GM20431 (cell line): Measurements from ENCODE around the gene ABCA4.
"Not testable (repeated sequence)": the region's sequence is repeated elsewhere in the genome, so short reads cannot be mapped to it uniquely, and the experiment has no call there.

Source experiments
- in situ Hi-C: fragments of 300-500 bp; cut with MseI, MboI; formaldehyde crosslinking; loops from one replicate; pipeline ENCODE4 v1.15.0; 2020; ENCODE audit warnings: low sequenced_read_pairs; ENCODE audit not compliant: unreplicated experiment

The ABCA4 gene

DNA sequence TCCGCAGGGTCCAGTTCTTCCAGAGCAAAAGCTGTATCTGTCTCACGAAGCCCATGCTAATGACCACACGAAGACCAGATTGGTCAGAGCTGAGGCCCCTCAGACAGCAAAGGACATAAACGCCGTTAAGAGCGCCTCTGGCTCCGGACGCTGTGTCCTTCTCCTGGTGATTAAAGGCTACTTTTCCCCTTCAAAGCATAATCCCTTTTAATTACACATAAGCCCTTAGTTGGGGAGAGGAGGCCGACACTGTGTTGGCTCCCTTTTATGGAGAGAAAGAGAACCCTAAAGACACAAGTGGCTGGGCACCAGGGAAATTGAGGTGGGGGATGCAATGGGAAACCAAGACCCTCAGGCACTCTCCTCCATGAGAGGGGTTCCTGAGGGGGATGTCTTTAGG, at the start of gene ABCA4:
Gene ABCA4 (minus strand): TSS at position 158 of the 400 bp plus-strand sequence. CDS start 103 bp downstream, at position 55.
- in situ Hi-C loops = no loop called here

DNA sequence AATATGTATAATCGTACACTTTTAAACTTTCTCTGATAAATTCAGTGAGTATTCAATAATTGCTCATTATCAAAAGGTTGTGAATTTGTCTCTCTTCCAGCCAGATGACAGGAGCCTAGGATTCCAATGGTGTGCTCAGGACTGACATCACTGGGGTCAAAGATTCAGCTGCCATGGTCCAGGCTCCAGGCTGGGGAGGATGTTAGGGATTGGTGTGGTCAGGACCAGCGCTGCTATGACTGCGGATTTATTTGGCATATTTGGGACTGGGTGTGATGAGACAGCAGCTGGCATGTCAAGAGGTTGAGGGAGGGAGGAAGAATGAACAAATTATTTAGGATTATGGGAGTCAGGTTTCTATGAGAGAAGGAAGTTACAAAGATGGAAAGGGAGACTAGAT, 48.2 kb upstream of the ABCA4 start:
- in situ Hi-C loops = no loop called here

DNA sequence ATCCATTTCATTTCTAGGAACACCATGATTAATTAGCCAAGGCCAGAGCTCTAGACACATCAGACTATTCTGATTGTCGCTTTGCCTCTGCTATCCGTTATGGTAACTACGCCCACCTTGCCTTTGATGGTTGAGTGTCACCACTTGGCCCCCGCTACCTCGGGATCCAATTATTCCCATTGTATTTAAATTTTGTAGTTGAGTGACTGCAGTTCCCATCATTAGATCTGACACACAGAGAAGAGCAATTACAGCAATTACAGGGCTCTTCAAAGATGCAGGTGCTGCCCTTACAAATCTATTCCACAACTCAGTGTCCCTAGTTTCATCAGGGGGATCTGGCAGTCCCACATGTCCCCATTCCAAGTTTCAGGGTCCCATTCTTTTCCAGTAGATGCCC, 44.9 kb upstream of the ABCA4 start:
- in situ Hi-C loops = no loop called here

DNA sequence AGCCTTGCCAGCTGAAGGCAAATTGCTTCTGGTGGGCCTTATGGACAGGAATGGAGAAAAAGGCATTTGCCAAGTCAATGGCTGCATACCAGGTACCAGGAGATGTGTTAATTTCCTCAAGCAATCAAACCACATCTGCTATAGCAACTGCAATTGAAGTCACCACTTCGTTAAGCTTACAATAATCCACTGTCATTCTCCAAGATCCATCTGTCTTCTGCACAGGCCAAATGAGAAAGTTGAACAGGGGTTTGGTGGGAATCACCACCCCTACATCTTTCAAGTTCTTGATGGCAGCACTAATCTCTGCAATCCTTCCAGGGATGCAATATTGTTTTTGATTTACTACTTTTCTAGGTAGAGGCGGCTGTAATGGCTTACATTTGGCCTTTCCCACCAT, 43.9 kb upstream of the ABCA4 start:
- in situ Hi-C loops = not testable (repeated sequence)

DNA sequence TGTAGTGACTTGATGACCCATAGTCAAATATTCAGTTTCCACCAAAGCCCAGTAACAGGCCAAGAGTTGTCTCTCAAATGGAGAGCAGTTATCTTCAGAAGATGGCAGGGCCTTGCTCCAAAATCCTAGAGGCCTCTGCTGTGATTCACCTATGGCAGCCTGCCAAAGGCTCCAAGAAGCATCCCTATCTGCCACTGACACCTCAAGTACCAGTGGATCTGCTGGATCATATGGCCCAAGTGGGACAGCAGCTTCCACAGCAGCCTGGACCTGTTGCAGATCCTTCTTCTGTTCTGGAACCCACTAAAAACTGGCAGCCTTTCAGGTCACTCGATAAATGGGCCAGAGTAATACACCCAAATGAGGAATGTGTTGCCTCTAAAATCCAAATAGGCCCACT, 43.2 kb upstream of the ABCA4 start:
- in situ Hi-C loops = not testable (repeated sequence)

DNA sequence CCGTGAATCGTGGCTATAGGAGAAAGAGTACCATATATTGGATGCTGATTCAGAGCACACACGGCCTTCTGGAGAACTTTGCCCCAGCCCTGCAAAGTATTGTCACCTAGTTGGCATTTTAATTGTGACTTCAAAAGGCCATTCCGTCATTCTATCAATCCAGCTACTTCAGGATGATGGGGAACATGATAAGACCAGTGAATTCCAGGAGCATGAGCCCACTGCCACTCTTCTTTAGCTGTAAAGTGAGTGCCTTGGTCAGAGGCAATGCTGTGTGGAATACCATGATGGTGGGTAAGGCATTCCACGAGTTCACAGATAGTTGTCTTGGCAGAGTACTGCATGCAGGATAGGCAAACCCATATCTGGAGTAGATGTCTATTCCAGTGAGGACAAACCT, 42.3 kb upstream of the ABCA4 start:
- in situ Hi-C loops = not testable (repeated sequence)

DNA sequence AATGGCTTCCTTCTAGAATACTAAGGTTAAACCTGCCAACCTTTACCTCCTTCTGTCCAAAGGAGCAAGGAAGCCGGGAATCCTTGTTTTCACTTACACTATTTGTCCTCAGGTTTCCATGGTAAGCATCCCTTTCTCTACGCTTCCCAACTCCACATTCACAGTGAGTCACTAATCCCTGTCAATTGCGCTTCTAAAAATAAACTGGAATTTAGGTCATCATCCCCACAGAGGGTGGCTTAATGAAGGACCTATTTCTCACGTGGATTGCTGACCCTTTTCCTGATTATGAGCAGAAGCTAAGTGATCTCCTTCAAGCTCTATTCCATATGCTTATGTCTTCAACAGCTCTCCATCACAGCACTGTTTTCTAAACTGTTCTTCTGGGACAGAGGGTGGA, 39.9 kb upstream of the ABCA4 start:
- in situ Hi-C loops = no loop called here

DNA sequence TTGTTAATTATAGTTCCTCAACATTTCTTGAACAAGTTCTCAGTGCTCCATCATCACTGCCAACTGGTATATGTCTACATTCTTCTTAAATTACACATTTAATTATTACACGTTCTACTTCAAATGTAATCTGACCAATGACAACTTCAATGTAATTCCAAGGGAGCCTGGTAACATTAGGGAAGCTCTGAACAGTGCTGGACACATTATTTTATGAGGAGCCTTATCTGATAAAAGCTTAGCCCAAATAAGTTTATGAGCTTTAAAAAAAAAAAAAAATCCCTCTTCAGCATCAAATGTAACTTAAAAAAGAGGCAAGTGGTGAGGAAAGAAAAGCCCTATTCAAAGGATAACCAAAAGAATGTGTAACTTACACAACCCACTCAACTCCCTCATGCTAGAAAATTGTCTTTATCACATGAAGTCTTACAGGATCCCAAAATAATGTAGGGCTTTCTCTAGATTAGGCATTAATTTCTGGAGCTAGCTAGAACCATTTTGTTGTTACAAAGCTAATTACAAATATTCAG, 35.2 kb upstream of the ABCA4 start:
- in situ Hi-C loops = no loop called here

DNA sequence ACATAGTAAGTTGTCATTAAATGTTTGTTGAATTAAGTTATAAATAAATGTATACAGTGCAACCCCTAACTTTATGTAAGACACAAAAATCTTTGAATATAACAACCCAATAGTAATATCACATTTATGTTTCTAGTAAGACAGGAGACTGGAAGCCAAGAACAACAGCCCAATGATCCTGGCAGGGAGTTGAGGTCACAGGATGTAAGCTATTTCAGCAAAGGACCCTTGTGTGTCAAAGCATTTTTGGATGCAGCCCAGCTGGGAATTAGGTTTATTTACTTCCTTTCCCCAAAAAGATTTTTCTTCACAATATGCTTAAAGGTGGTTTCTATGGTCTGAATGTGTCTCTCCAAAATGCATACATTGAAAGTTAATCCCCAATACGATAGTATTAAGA, 34.0 kb upstream of the ABCA4 start:
- in situ Hi-C loops = no loop called here

DNA sequence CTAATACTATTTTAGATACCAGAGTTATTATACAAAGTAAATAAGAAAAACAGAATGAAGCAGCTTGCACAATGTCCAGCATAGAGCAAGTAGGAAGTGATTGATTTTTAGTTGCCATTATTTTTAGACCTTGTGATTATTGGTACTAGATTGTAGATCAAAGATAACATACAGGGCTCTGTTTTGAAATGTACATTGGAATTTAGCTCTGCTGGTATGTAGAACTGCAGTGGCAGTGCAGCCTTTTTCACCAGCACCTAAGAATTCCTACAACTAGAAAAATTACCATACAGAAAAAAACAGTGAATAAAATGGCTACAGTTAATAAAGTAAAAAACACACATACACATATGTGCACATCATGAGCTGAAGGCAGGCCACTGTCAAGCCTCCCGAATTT, 32.2 kb upstream of the ABCA4 start:
- in situ Hi-C loops = no loop called here

DNA sequence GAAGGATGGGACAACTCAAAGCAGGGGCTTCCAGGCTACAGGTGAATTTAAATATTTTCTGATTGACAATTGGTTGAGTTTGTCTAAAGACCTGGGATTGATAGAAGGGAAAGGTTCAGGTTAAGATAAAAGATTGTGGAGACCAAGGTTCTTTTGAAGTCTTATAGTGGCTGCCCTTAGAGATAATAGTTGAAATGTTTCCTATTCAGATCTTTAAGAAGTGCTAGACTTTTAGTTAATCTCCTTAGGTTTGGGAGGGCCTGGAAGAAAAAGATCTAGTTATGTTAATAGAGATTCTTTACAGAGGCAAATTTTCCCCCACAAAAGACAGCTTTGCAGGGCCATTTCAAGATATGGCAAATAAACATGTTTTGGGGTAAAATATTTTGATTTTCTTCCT, 28.2 kb upstream of the ABCA4 start:
- in situ Hi-C loops = not testable (repeated sequence)

DNA sequence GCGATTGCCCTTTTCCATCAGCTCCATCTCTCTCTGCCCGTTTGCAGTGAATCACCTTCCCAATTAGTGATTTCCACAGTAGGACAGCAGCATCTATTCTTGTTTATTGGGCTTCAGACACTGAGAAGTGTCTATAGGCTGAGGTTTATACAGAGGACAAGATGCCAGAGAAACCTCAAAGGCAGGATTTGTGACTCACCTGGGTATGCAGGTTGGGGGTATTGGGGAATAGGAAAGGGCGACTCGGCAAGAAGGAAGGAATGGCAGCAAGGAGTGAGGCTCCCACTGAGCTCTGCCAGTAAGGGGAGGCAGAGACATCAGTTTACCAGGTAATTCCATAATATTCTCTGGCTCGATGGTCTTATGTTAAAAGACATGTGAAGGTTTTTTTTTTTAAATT, 25.3 kb upstream of the ABCA4 start:
- in situ Hi-C loops = no loop called here

DNA sequence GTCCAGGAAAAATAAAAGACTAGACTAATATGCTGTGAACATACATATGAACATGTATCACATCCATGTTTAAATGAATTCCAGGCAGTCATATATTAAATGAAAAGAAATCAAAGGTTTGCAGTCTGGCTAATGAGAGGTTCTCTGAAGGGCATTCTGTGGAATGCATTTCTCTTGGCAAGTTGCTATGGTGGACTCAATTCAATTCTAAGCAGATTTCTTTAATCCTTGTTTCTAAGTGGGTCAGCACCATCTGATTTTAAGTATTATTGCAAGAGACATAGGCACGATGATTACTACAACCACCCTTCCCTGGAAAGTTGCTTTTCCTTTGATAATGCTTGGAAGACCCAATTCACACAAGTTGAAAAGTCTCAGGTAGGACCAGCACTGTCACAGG, 23.9 kb upstream of the ABCA4 start:
- in situ Hi-C loops = no loop called here

DNA sequence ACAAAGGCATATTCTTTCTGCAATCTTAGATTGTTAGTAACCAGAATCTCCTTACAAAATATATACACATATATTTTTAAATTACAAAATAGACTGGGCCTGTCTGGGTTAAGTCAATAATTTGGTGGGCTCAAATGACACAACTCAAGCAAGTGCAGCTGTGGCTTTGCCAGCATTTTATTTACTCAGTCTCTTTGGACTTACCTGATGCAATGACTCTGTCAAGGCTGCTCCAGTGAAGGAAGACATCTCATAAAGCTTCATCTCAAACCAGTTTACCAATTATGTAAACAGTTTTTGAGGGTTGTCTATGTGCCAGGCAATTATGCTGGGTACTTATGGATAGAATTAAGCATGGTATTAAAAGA, 22.8 kb upstream of the ABCA4 start:
- in situ Hi-C loops = no loop called here

DNA sequence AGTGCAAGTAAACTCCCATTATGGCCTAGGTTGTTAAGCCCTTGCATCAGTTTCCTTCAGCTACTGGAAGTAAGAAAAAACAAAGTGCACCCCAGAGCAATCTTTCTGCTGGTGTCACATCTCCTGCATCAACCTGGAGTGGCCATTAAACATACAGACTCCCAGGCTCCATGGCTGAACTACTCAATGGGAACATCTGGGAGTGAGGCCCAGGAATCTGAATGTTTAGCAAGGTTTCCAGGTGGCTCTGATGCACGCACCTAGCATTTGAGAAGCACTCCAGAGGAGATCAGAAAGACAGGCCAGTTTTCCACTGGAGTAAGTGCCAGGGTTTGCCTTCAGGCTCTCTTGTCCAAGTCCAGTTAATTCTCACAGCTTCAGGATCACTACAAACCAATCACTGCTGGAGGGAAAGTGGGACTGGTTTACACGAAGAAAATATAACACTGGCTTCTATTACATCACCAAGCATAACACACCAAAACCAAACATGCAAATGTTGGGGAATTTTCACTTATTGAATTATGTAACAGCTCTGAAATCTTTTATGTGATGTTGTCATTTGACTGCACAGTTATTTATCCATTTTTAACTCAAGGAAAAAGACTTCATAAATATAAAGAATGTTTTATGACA, 22.3 kb upstream of the ABCA4 start:
- in situ Hi-C loops = no loop called here

DNA sequence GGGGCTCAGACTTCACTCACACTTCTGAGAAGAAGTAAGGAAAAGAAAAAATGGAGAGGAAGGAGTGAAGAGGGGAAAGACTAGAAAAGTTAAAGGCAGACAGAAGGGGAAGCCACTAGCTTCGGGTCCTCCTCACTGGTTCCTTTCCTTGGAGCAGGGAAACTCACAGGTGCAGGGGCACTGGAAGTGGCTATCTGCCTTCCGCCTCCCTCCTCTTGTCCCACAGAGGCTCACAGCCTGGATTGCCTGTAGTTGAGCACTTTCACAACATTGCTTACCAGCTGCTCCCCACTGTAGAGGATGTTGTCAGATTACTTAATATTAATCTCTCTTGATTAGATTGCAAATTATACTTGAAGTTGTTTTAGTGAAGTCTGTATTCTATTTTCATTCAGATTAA, 21.6 kb upstream of the ABCA4 start:
- in situ Hi-C loops = no loop called here

DNA sequence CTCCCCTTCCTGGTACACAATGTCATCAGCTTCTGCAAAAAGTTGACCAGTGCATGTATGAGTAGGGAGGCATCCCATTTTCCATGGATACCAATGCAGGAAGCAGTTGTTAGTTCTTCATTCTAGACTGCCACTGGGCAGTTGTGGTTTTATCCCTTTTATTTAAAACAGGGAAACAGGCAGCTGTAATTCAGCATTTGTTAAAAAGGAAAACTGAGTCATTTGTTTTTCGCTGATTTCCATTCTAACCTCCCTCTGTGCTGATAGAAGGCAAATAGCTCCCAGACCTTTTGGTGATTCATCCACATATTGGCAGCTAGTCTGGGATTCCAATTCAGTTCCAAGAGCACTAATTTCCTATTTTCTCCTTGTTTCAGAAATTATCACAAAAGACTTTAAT, 21.1 kb upstream of the ABCA4 start:
- in situ Hi-C loops = no loop called here

DNA sequence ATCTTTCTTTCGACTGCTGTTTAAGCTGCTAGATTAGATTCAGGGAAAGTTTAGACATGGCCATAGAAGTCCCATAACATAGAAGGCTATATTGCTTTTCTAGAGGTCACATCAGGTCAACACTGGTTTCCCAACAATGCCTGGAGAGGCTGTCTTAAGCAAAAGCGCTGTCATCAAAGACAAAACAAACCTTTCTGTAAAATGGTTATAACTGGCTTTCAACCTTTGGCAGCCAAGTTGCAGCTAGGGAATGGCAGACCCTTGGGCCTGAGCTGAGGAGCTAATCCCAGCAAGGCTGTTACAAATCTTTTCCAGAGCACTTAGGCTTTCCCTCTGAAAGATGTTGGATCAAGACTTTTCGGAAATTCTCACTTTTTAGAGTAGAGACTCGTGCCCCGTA, 11.2 kb upstream of the ABCA4 start:
- in situ Hi-C loops = no loop called here

DNA sequence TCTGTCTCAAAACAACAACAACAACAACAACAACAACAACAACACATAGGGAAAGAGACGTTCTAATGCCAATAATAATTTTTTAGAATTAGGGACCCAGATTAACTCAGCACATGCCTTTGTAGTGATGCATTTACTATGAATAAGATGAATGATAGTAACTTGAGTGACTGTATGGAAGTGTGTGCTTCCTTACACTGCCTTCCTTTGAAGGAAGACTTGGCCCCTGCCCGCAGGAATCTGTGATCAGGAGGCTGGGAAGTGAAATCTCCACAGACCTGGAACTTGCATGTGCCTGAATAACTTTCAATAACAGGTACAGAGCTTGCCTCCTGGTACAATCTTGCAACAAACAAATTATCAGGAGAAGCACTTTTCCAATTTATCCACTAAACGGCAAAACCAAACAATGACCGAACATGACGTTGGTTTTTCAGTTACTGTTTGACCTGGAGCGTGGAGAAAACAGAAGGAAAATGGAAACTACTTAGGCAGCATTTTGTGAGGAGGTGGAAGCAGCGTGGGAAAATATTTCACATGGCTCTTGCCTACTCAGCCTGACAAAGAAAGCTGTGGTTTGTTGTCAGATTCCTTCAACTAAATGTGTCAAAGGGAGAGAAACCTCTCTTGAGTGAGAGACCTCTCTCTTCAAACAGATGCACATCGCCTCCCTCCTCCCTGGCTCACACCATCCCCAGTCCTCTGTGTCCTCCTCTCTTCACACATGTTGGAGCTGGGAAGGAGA, 10.1 kb upstream of the ABCA4 start:
- in situ Hi-C loops = no loop called here

DNA sequence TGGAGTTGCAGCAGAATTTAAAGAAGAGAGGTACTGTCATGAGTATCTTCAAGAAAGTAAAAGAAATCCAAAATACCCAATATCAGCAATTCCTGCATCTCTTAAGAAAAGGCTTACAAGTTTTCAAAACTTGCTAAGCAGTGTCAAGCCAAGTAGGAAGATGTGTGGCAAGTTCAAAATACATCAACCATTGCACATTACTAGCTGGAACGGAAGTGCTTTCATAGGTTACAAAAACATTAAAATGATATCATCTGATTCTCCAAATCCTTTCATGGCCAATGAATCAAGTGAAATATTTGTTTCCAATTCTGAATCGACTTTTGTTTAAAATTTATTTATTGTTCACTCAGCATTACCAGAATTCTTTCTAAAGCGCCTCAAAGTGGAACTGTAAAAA, 5.7 kb upstream of the ABCA4 start:
- in situ Hi-C loops = no loop called here

DNA sequence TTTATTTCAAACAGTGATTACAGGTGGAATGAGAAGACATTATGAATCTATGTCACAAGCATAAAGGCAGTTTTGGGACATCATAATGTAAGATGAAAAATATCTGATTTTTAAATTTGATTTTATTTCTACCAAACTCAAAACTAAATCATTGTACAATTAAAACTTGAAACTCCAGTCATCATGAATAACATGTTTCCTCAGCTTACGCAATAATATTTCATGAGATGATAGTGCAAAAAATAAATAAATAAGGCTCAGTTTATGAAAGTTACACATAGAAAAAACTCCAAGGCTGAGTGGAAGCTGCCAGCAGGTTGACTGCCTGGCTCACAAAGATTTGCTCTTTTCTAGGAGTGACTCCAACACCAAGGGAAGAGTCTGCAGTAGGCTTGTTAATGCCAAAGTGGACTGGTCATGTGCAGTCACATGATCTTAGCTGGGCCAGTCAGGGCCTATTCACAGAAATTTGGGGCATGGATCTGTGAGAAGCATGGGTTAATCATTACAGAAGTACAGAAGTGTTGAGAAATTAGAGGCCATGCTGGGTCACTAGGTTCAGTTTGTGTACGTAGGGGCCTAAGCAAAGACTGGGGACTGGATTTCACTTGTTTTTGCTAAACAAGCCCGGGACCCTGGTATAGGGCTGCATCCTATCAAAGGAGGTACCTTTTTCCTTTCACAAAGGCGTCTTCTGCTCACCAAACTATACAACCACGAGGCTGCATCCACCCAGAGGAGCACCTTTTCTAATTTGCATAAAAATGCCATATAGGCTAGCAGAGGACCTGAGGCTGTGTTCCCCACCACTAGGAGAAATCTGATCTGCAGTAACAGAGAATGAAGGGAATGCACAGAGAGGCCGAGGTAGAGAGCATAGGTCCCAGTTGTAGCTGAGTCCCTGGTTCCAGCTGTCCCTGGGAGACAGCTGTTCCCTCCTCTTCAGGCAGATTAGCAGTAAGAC, 4.9 kb upstream of the ABCA4 start:
- in situ Hi-C loops = no loop called here
